K562 (cell line): ENCODE measurements around the gene DGCR2. TPM values are rescaled to one million over a fixed set of nuclear protein-coding genes. Genes with fewer than 3 reads are reported as not detected.

Experiments used
- ATF3 ChIP-seq, 2 experiments: fragments of 450-650 bp in 1 of 2; sonication (generic) in 1 of 2; formaldehyde crosslinking in 1 of 2; IDR thresholded peaks in 1 of 2; conservative IDR thresholded peaks in 1 of 2; 2 replicates each; pipeline versions ENCODE4 v1.6.1 to v1.8.1; 2016 to 2023; ENCODE audit warnings: mild to moderate bottlenecking in 2 of 2, moderate library complexity in 2 of 2, inconsistent platforms in 1 of 2, missing genetic modification reagents in 1 of 2
- FOSL1 ChIP-seq: fragments of 200-800 bp; sonication (Bioruptor generic); conservative IDR thresholded peaks from 2 replicates; pipeline ENCODE4 v1.6.1; 2016; ENCODE audit warnings: missing genetic modification characterization, missing compliant biosample characterization
- GATA2 ChIP-seq: sonication (generic); formaldehyde crosslinking; IDR thresholded peaks from 2 replicates; pipeline ENCODE4 v1.4.0; 2020; ENCODE audit warnings: mild to moderate bottlenecking, missing genetic modification reagents
- MAX ChIP-seq: sonication (generic); formaldehyde crosslinking; IDR thresholded peaks from 2 replicates; pipeline ENCODE4 v1.9.0; 2022; ENCODE audit warnings: mild to moderate bottlenecking, missing genetic modification reagents
- PCBP2 ChIP-seq: fragments of 200-400 bp; formaldehyde crosslinking; IDR thresholded peaks from 2 replicates; pipeline ENCODE4 v1.6.1; 2018; ENCODE audit warnings: low read length, low read depth, mild to moderate bottlenecking, moderate library complexity; ENCODE audit not compliant: poor library complexity, severe bottlenecking
- POU5F1 ChIP-seq: fragments of 150-350 bp; IDR thresholded peaks from 2 replicates; pipeline ENCODE4 v1.6.1; 2014; ENCODE audit warnings: borderline replicate concordance, low read length, low read depth, mild to moderate bottlenecking; ENCODE audit not compliant: partially characterized antibody
- PRMT5 ChIP-seq: sonication (generic); formaldehyde crosslinking; IDR thresholded peaks from 2 replicates; pipeline ENCODE4 v1.5.0; 2020; ENCODE audit warnings: missing genetic modification reagents
- U2AF1 ChIP-seq: fragments of 200-400 bp; formaldehyde crosslinking; optimal IDR thresholded peaks from 2 replicates; pipeline ENCODE3; 2017; ENCODE audit warnings: mild to moderate bottlenecking, low read depth, low read length, moderate library complexity
- USF2 ChIP-seq: sonication (generic); formaldehyde crosslinking; IDR thresholded peaks from 2 replicates; pipeline ENCODE4 v1.5.0; 2020; ENCODE audit warnings: missing genetic modification reagents
- ZBED1 ChIP-seq: IDR thresholded peaks from 2 replicates; pipeline ENCODE4 v1.6.1; 2014
- ZFP36 ChIP-seq: fragments of 150-350 bp; IDR thresholded peaks from 2 replicates; pipeline ENCODE4 v1.6.1; 2018; ENCODE audit warnings: low read length, low read depth; ENCODE audit not compliant: partially characterized antibody
- ZNF316 ChIP-seq: fragments of 450-650 bp; IDR thresholded peaks from 2 replicates; pipeline ENCODE4 v1.6.1; 2016
- ZNF57 ChIP-seq: fragments of 450-650 bp; formaldehyde crosslinking; IDR thresholded peaks from 2 replicates; pipeline ENCODE4 v1.4.0; 2020; ENCODE audit warnings: mild to moderate bottlenecking, moderate library complexity
- ZNF79 ChIP-seq: fragments of 250-450 bp; sonication (Bioruptor Pico); IDR thresholded peaks from 2 replicates; pipeline ENCODE4 v1.4.0; 2020; ENCODE audit warnings: low read depth, mild to moderate bottlenecking, moderate library complexity
- polyA plus RNA-seq, 8 experiments: library from polyadenylated mRNA; depleted of rRNA in 4 of 8; stranded (reverse) in 5 of 8; unstranded in 3 of 8; fragments of >200 nt; fragmentation: Nextera tagmentation in 2 of 8; fragmentation: Illumina TruSeq in 1 of 8; extraction: Ambion mirVana in 2 of 8; extraction: Trizol in 1 of 8; gene quantifications; 2 replicates each; pipeline versions ENCODE4 v1.2.1 to v1.2.3, GENCODE V29; 2011 to 2014; ENCODE audit warnings: inconsistent platforms in 1 of 8, missing spikeins in 1 of 8
- total RNA-seq, 7 experiments: library from RNA; depleted of rRNA in 6 of 7; stranded (reverse); fragments of >200 nt in 6 of 7; fragmentation: Illumina TruSeq in 2 of 7; extraction: Trizol in 2 of 7; gene quantifications; 2 replicates each; pipeline versions ENCODE4 v1.2.1 to v1.2.3, GENCODE V29; 2011 to 2021; ENCODE audit warnings: low replicate concordance in 1 of 7
- TF ChIP-seq, protein P1 (sequence below): sonication (generic); formaldehyde crosslinking; IDR thresholded peaks from 2 replicates; pipeline ENCODE4 v1.8.0; 2022; ENCODE audit warnings: mild to moderate bottlenecking, missing genetic modification reagents, borderline replicate concordance
- TF ChIP-seq, protein P2 (sequence below): sonication (generic); formaldehyde crosslinking; IDR thresholded peaks from 2 replicates; pipeline ENCODE4 v1.8.0; 2022; ENCODE audit warnings: missing genetic modification reagents, mild to moderate bottlenecking, moderate library complexity, borderline replicate concordance
- TF ChIP-seq, protein P3 (sequence below): fragments of 450-650 bp; IDR thresholded peaks from 2 replicates; pipeline ENCODE4 v1.6.1; 2016
- TF ChIP-seq, protein P4 (sequence below): fragments of 150-350 bp; IDR thresholded peaks from 2 replicates; pipeline ENCODE4 v1.6.1; 2014; ENCODE audit warnings: low read depth, mild to moderate bottlenecking, low read length, borderline replicate concordance

DGCR2 gene
- total and polyA plus RNA-seq, 9 of the 15 experiments (the other 6 are each of a cell fraction or from before 2014, with no cell fraction given): 0.69 to 101 (median 56.4) TPM

DNA sequence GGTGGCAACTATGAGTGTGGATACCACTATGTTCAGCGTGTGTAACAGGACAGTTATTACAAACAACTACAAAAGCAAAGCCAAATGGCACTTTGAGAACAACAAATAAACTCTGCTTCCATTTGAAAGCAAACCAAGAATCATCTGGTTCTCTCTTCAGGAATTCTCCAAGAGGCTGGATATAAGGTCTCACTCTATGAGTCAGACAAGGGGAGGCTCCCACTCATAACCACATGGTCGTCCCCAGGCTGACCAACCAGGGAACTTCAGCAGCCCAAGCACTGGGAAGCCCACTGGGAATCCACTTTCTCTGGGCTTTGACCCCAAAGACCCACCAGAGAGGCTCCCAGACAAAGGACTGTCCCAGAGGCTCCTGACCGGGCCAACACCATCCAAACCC, 35.3 kb downstream of the DGCR2 start (continued):
- TF ChIP-seq, protein P1, sequence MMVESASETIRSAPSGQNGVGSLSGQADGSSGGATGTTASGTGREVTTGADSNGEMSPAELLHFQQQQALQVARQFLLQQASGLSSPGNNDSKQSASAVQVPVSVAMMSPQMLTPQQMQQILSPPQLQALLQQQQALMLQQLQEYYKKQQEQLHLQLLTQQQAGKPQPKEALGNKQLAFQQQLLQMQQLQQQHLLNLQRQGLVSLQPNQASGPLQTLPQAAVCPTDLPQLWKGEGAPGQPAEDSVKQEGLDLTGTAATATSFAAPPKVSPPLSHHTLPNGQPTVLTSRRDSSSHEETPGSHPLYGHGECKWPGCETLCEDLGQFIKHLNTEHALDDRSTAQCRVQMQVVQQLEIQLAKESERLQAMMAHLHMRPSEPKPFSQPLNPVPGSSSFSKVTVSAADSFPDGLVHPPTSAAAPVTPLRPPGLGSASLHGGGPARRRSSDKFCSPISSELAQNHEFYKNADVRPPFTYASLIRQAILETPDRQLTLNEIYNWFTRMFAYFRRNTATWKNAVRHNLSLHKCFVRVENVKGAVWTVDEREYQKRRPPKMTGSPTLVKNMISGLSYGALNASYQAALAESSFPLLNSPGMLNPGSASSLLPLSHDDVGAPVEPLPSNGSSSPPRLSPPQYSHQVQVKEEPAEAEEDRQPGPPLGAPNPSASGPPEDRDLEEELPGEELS (CRISPR knock-in tag): peak; percentile 55; the same call in 1 of the 2 replicates
- TF ChIP-seq, protein P2, sequence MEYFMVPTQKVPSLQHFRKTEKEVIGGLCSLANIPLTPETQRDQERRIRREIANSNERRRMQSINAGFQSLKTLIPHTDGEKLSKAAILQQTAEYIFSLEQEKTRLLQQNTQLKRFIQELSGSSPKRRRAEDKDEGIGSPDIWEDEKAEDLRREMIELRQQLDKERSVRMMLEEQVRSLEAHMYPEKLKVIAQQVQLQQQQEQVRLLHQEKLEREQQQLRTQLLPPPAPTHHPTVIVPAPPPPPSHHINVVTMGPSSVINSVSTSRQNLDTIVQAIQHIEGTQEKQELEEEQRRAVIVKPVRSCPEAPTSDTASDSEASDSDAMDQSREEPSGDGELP (CRISPR knock-in tag): peak; percentile 31
- TF ChIP-seq U2AF1 (no peak), PRMT5 (CRISPR knock-in tag) (no peak), USF2 (CRISPR knock-in tag) (no peak), ZNF316 (no peak), ATF3 (IDR thresholded peaks at IDR 0.05) (peak; percentile 47), ATF3 (CRISPR knock-in tag; conservative IDR thresholded peaks at IDR 0.05) (no peak), POU5F1 (no peak), ZFP36 (no peak), ZNF57 (CRISPR knock-in tag) (no peak), ZBED1 (no peak), ZNF79 (CRISPR knock-in tag) (no peak), PCBP2 (no peak), FOSL1 (tag) (peak; percentile 81), MAX (CRISPR knock-in tag) (peak; percentile 52; the same call in 1 of the 2 replicates), GATA2 (CRISPR knock-in tag) (no peak)
- TF ChIP-seq, protein P3, sequence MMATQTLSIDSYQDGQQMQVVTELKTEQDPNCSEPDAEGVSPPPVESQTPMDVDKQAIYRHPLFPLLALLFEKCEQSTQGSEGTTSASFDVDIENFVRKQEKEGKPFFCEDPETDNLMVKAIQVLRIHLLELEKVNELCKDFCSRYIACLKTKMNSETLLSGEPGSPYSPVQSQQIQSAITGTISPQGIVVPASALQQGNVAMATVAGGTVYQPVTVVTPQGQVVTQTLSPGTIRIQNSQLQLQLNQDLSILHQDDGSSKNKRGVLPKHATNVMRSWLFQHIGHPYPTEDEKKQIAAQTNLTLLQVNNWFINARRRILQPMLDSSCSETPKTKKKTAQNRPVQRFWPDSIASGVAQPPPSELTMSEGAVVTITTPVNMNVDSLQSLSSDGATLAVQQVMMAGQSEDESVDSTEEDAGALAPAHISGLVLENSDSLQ: no peak
- TF ChIP-seq, protein P4, sequence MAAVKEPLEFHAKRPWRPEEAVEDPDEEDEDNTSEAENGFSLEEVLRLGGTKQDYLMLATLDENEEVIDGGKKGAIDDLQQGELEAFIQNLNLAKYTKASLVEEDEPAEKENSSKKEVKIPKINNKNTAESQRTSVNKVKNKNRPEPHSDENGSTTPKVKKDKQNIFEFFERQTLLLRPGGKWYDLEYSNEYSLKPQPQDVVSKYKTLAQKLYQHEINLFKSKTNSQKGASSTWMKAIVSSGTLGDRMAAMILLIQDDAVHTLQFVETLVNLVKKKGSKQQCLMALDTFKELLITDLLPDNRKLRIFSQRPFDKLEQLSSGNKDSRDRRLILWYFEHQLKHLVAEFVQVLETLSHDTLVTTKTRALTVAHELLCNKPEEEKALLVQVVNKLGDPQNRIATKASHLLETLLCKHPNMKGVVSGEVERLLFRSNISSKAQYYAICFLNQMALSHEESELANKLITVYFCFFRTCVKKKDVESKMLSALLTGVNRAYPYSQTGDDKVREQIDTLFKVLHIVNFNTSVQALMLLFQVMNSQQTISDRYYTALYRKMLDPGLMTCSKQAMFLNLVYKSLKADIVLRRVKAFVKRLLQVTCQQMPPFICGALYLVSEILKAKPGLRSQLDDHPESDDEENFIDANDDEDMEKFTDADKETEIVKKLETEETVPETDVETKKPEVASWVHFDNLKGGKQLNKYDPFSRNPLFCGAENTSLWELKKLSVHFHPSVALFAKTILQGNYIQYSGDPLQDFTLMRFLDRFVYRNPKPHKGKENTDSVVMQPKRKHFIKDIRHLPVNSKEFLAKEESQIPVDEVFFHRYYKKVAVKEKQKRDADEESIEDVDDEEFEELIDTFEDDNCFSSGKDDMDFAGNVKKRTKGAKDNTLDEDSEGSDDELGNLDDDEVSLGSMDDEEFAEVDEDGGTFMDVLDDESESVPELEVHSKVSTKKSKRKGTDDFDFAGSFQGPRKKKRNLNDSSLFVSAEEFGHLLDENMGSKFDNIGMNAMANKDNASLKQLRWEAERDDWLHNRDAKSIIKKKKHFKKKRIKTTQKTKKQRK: no peak
